Fibroblast of lung (primary cell): Measurements from ENCODE around the gene FAM76B. TPM values are rescaled to one million over a fixed set of nuclear protein-coding genes. Genes with fewer than 3 reads are reported as not detected.

Source experiments
- DNase-seq, 2 donors: peaks; one replicate each; pipeline versions ENCODE4 v3.0.0 to v3.0.0-alpha.2; 2010; ENCODE audit warnings: low read depth in 2 of 2
- H2AFZ ChIP-seq: 2 replicates; pipeline ENCODE4 v1.5.1; 2012; ENCODE audit warnings: low read length, control low read depth, inconsistent platforms
- H3K27ac ChIP-seq: 2 replicates; pipeline ENCODE4 v1.5.1; 2011; ENCODE audit warnings: low read length, control low read depth; ENCODE audit not compliant: insufficient read depth
- H3K27me3 ChIP-seq: 2 replicates; pipeline ENCODE4 v1.5.1; 2011; ENCODE audit warnings: mild to moderate bottlenecking, low read length; ENCODE audit not compliant: control insufficient read depth, insufficient read depth
- H3K36me3 ChIP-seq: 2 replicates; pipeline ENCODE4 v1.5.1; 2011; ENCODE audit warnings: low read length; ENCODE audit not compliant: control insufficient read depth, insufficient read depth
- H3K4me1 ChIP-seq: 2 replicates; pipeline ENCODE4 v1.5.1; 2011; ENCODE audit warnings: low read length; ENCODE audit not compliant: control insufficient read depth, insufficient read depth; ENCODE audit errors: extremely low read depth
- H3K4me2 ChIP-seq: 2 replicates; pipeline ENCODE4 v1.5.1; 2011; ENCODE audit warnings: low read length, control low read depth; ENCODE audit not compliant: insufficient read depth; ENCODE audit errors: extremely low read depth
- H3K4me3 ChIP-seq, 4 experiments: fragments of 200-600 bp in 1 of 4; sonication (generic) in 1 of 4; replicated peaks in 1 of 4; 2 replicates each; pipeline ENCODE4 v1.5.1; 2011 to 2016; ENCODE audit warnings: low read length in 4 of 4, low read depth in 3 of 4, mild to moderate bottlenecking in 3 of 4, control low read depth in 2 of 4, inconsistent platforms in 1 of 4, mixed read lengths in 1 of 4; ENCODE audit not compliant: insufficient read depth in 1 of 4; ENCODE audit errors: control extremely low read depth in 1 of 4
- H3K79me2 ChIP-seq: 2 replicates; pipeline ENCODE4 v1.5.1; 2012; ENCODE audit warnings: mild to moderate bottlenecking, low read length, inconsistent platforms; ENCODE audit not compliant: control insufficient read depth, insufficient read depth
- H3K9ac ChIP-seq: 2 replicates; pipeline ENCODE4 v1.5.1; 2011; ENCODE audit warnings: mild to moderate bottlenecking, low read length, control low read depth; ENCODE audit not compliant: insufficient read depth
- H3K9me3 ChIP-seq: 2 replicates; pipeline ENCODE4 v1.5.1; 2012; ENCODE audit warnings: low read depth, low read length; ENCODE audit not compliant: control insufficient read depth, insufficient read depth
- H4K20me1 ChIP-seq: 2 replicates; pipeline ENCODE4 v1.5.1; 2011; ENCODE audit warnings: low read length; ENCODE audit not compliant: control insufficient read depth, insufficient read depth; ENCODE audit errors: extremely low read depth
- EZH2 ChIP-seq: IDR thresholded peaks from 2 replicates; pipeline ENCODE4 v1.5.1; 2012; ENCODE audit warnings: low read length, control low read depth, mild to moderate bottlenecking; ENCODE audit errors: missing control alignments
- polyA plus RNA-seq, 2 donors: library from polyadenylated mRNA; depleted of rRNA in 1 of 2; stranded (reverse) in 1 of 2; unstranded in 1 of 2; fragments of >200 nt; gene quantifications; 2 replicates each; pipeline ENCODE4 v1.2.1, GENCODE V29; 2011 to 2012; ENCODE audit warnings: missing spikeins in 1 of 2
- total RNA-seq: library from RNA; depleted of rRNA; stranded (reverse); fragments of >200 nt; gene quantifications from 2 replicates; pipeline ENCODE4 v1.2.1, GENCODE V29; 2014
- TF ChIP-seq, protein P1 (sequence below), 2 donors: IDR thresholded peaks in 1 of 2; conservative IDR thresholded peaks in 1 of 2; 1 replicate in 1 of 2; 2 replicates in 1 of 2; pipeline ENCODE4 v1.5.1; 2011 to 2012; ENCODE audit warnings: low read length in 2 of 2, control low read depth in 1 of 2, inconsistent platforms in 1 of 2, low read depth in 1 of 2, mild to moderate bottlenecking in 1 of 2

The FAM76B gene
- total and polyA plus RNA-seq, 2 donors (not counting 1 experiment from before 2014, with no cell fraction given), result 14.9 to 18.2 TPM

DNA sequence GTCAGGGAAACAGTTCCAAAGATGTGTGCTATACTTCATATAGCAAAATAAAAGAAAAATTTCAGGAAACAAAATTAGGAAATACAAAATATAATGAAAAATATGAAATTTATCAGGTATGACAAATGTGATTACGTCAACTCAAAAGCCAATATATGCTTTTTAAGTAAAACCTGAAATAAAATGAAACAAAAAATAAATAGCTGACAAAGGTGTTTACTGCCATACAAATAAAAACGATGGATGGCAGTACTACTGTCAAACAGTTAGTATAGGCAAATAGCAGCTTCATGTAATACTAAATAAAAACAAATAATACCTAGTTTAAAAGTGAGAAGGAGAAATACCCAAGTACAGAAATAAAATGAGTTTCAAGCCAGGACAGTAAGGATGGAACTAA is 14.4 kb upstream of the FAM76B start:
- Histone ChIP-seq H3K36me3 (peaks cover 3% of the 10 kb centered on the region), H3K4me3 (no peak overlapping the region), H3K4me2 (no peak overlapping the region), H4K20me1 (no peaks in the 10 kb centered on the region), H3K9ac (no peak overlapping the region), H3K27ac (no peak overlapping the region), H2AFZ (no peak overlapping the region), H3K79me2 (no peaks in the 10 kb centered on the region), H3K4me1 (no peaks in the 10 kb centered on the region), H3K9me3 (no peaks in the 10 kb centered on the region), H3K27me3 (no peaks in the 10 kb centered on the region)
- DNase-seq, result no peak
- TF ChIP-seq EZH2, result no peak
- TF ChIP-seq, protein P1, sequence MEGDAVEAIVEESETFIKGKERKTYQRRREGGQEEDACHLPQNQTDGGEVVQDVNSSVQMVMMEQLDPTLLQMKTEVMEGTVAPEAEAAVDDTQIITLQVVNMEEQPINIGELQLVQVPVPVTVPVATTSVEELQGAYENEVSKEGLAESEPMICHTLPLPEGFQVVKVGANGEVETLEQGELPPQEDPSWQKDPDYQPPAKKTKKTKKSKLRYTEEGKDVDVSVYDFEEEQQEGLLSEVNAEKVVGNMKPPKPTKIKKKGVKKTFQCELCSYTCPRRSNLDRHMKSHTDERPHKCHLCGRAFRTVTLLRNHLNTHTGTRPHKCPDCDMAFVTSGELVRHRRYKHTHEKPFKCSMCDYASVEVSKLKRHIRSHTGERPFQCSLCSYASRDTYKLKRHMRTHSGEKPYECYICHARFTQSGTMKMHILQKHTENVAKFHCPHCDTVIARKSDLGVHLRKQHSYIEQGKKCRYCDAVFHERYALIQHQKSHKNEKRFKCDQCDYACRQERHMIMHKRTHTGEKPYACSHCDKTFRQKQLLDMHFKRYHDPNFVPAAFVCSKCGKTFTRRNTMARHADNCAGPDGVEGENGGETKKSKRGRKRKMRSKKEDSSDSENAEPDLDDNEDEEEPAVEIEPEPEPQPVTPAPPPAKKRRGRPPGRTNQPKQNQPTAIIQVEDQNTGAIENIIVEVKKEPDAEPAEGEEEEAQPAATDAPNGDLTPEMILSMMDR (conservative IDR thresholded peaks at IDR 0.05 in 1 of 2, IDR thresholded peaks at IDR 0.05 in 1 of 2; ENCODE audit: low read depth in 1 of 2, low read length in 2 of 2), result no peak

GRCh38 chr11:95802806-95803205 is 13.2 kb upstream of the FAM76B start:
- H3K4me1 ChIP-seq, result no peaks in the 10 kb centered on the region
- no peaks in the 10 kb centered on the region for H4K20me1 ChIP-seq
- H3K27me3 ChIP-seq, result no peaks in the 10 kb centered on the region
- no peak for DNase-seq
- no peak overlapping the region for H3K9ac ChIP-seq
- H3K9me3 ChIP-seq, result no peaks in the 10 kb centered on the region
- TF ChIP-seq, protein P1 (conservative IDR thresholded peaks at IDR 0.05 in 1 of 2, IDR thresholded peaks at IDR 0.05 in 1 of 2; ENCODE audit: low read depth in 1 of 2, low read length in 2 of 2), result no peak
- TF ChIP-seq EZH2, result no peak
- H3K79me2 ChIP-seq, result no peaks in the 10 kb centered on the region
- H3K36me3 ChIP-seq, result peaks cover 3% of the 10 kb centered on the region
- H3K4me2 ChIP-seq, result no peak overlapping the region
- no peak overlapping the region for H2AFZ ChIP-seq
- no peak overlapping the region for H3K27ac ChIP-seq
- no peak overlapping the region for H3K4me3 ChIP-seq

DNA sequence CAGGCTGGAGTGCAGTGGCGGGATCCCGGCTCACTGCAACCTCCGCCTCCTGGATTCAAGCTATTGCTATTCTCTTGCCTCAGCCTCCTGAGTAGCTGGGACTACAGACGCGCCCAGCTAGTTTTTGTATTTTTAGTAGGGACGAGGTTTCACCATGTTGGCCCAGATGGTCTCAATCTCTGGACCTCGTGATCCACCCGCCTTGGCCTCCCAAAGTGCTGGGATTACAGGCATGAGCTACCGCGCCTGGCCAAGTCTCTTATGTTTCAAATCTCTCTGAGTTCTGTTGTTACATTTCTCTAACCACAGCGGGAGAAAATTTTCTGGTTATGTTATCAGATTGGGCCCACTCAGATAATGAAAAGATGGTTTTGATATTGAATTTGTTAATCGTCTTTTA is 10.9 kb upstream of the FAM76B start:
- H4K20me1 ChIP-seq, result no peaks in the 10 kb centered on the region
- no peak for TF ChIP-seq EZH2
- H3K9ac ChIP-seq, result no peak overlapping the region
- no peaks in the 10 kb centered on the region for H3K36me3 ChIP-seq
- no peak overlapping the region for H2AFZ ChIP-seq
- no peaks in the 10 kb centered on the region for H3K9me3 ChIP-seq
- no peak overlapping the region for H3K27ac ChIP-seq
- no peak overlapping the region for H3K4me3 ChIP-seq
- no peak for DNase-seq
- no peaks in the 10 kb centered on the region for H3K27me3 ChIP-seq
- no peak overlapping the region for H3K4me2 ChIP-seq
- no peaks in the 10 kb centered on the region for H3K4me1 ChIP-seq
- H3K79me2 ChIP-seq, result peaks cover 4% of the 10 kb centered on the region
